ENCODE measurements around the gene DNAH7. TPM values are rescaled to one million over a fixed set of nuclear protein-coding genes. Genes with fewer than 3 reads are reported as not detected.
"Not testable (repeated sequence)": the region's sequence is repeated elsewhere in the genome, so short reads cannot be mapped to it uniquely, and the experiment has no call there.

Gene DNAH7
- total RNA-seq, 1 experiment from 2014 or later, result 0.92 TPM

- no peak for DNase-seq (ENCODE audit: extremely low read depth, low read depth)
These were observed 82.9 kb downstream of the DNAH7 start for GRCh38 chr2:195985741-195986140.

- DNase-seq (ENCODE audit: extremely low read depth, low read depth), result no peak
These were observed 83.5 kb downstream of the DNAH7 start for GRCh38 chr2:195984923-195985726.

- no peak for DNase-seq (ENCODE audit: extremely low read depth, low read depth)
These were observed 101.3 kb downstream of the DNAH7 start for GRCh38 chr2:195967336-195967735.

DNA sequence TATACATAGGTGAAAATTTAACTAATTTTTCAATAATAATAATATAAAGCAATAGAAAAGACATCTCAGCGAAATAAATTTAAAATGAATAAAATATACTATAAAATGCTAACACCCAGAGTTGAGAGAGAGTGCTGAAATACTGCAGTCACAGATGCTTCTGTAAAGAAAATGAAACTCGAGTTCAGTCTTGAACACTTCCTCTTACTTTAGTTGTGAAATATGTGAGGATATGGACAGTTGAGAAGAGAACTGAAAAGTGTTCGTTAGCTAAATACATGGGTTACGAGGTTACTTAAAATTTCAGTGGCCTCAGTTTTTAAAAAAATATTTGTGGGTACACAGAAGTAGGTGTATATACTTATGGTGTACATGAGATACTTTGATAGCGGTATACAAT, 106.8 kb downstream of the DNAH7 start:
- DNase-seq (ENCODE audit: extremely low read depth, low read depth), result no peak

DNA sequence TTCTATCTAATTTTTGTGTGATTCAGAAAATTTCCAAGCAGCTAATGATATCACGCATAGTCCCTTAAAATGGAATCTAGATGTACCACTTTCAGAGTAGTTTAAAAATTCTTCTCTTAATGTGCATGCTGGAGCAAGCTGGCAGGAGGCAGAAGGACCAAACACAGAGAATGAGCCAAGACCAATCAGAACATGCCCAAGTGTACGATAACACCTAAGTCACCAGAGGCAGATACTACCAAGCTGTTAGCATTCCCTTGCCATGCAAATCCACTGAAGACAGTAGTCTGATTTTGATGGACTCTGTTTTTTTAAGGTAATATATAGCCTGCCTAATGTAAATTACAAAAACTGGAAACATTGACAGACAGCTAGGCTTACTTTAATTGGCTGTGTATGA, 109.3 kb downstream of the DNAH7 start:
- no peak for DNase-seq (ENCODE audit: extremely low read depth, low read depth)

DNA sequence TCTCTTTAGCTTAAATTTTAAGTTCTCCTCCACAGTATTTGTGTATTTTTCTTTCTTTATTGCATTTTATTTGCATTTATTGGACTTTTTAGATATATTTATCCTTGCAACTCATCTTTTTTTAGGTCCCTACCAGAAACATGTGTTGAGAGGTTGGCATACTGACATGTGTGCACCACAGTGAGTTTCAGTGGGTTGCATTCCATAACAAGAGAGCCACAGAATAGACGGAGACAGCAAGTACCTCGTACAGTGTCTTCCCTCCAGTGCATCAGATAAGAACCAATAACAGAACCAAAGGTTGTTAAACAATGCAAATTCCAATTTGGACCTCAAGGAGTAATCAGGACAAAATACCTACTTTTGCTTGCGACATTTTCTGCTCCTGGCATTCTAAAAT, 111.9 kb downstream of the DNAH7 start:
- no peak for DNase-seq (ENCODE audit: extremely low read depth, low read depth)

DNA sequence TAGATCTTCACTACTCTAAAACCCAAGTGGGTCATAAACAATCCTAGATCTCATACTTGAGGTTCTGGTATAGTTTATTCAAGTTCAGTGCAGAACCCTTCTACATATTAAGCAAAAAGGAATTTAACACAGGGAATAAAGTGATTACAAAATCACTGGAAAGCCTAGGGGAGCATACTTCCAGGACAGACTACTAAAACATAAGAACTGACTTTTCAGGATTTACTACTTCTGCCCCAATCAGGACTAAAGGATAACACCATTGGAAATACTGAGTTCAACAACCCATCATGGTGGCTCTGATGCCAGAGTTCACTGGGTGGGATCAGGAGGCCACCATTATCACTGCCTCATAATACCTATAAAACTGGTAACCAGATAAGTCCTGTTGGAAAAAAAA, 123.6 kb downstream of the DNAH7 start:
- no peak for DNase-seq (ENCODE audit: extremely low read depth, low read depth)

DNA sequence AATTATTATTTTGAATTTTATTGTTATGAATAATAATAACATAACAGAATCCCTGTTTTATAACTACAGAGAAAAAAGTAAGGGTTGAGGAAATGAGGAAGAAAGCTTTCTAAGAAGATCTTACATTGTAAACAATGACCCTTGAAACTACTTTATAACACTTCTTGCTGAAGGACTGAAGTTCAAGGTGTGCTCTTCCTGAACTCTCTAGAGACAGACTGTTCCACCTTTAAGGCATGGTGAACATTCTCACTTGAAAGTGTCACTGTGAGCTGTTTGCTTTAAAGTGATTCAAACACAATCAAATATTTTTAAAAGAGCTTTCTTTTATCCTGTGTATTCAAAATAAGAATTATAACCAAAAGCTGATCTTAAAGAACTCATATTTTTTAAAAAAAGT, 131.5 kb downstream of the DNAH7 start:
- DNase-seq (ENCODE audit: extremely low read depth, low read depth), result no peak

DNA sequence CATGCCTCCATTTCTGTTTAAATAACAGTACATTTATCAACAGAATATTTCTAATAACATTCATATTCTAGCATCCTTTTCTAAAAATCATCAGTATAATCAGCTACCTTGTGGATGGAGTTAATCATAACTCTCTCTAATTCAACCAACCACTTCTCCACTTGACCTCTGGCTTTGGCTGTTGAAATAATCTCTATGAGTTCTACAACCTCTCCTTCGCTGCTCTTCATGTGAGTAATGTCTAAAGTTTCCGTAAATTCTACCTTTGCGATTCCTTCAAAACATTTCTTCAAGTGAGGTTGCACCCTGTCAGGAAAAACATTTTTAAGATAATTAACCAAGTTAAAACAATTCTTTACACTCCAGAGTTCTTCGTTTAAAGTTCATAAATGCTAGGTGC, 134.2 kb downstream of the DNAH7 start:
- no peak for DNase-seq (ENCODE audit: extremely low read depth, low read depth)

- DNase-seq (ENCODE audit: extremely low read depth, low read depth), result no peak
These were observed 139.1 kb downstream of the DNAH7 start for GRCh38 chr2:195929531-195929930.

DNA sequence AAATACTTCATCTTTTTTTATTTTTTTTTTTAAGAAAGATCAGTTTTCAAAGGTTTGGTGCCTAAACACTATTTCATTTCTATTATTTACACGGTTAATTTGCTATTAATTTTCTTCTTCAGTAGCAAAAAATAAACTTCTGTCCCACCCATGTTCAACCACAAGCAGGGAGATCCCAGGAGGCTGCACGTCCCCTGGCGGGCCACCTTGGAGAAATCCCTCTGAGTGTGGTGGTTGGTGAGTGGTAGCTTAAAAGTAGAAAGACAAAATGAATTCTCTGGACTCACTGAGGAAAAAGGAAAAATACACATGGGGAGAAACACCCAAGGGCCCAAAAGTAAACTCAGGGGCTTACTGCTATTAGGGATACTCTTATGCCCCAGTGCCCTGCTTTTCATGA, 143.5 kb downstream of the DNAH7 start:
- no peak for DNase-seq (ENCODE audit: extremely low read depth, low read depth)

DNA sequence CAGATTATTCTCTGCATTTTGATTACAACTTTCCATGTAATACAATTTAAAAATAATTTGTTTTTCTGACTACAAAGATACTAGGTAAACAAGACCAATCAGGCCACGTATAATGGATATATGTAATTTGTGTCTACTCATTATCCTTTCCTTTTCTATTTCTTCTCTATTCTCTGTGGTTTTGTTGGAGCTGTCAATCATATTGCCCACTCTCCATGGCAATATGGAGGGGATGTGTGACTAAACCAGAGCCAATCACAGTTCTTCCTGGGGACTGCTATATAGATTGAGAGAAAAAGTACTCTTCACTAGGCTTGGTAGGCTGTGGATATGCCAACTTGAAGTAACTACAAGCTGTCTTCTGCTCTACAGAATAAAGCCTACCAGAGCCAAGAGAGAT, 144.7 kb downstream of the DNAH7 start:
- no peak for DNase-seq (ENCODE audit: extremely low read depth, low read depth)

DNA sequence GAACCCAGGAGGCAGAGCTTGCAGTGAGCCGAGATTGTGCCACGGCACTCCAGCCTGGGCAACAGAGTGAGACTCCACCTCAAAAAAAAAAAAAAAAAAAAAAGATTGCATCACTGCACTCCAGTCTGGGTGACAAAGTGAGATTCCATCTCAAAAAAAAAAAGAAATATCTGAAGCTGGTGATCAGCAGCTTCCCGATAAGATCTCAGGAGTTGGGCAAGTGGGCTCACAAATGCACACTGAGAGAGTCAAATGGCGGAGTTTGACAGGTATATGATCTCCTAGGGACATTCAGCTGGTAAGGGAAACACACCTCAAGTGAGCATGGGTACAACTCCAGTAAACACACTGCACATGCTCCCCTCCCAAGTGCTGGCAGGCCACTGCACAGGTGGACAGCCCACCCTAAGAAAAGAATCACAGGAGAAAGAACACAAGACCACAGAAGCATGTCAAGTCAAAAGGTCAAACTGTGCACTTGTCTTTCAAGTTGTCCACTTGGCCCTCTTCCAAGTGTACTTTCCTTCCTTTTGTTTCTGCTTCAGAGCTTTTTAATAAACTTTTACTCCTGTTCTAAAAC, 151.5 kb downstream of the DNAH7 start:
- not testable (repeated sequence) for DNase-seq (ENCODE audit: extremely low read depth, low read depth)

- no peak for DNase-seq (ENCODE audit: extremely low read depth, low read depth)
These were observed 156.6 kb downstream of the DNAH7 start for GRCh38 chr2:195912079-195912478.

- no peak for DNase-seq (ENCODE audit: extremely low read depth, low read depth)
These were observed 158.1 kb downstream of the DNAH7 start for GRCh38 chr2:195910570-195910969.

GRCh38 chr2:195909926-195910325, 158.7 kb downstream of the DNAH7 start:
- DNase-seq (ENCODE audit: extremely low read depth, low read depth), result no peak

GRCh38 chr2:195907474-195907873, 161.2 kb downstream of the DNAH7 start:
- DNase-seq (ENCODE audit: extremely low read depth, low read depth), result no peak

DNA sequence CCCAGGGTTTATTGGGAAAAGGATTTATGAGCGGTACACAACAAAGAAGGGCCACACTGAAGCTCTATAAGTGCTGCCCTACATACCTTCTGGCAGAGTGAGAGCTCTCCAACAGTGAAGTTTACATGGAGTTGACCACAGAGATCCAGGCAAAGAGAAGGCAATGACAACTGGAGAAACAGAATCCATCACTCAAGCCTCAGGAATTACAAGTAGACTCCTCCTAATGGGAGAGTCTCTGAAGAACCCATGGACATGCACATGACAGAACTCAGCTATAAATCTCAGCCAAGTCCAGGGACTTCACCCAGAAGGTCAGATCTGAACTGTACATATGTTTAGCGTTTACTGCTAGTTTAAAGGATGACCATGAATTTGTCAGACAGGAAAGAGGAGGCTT, 164.7 kb downstream of the DNAH7 start:
- DNase-seq (ENCODE audit: extremely low read depth, low read depth), result no peak

DNA sequence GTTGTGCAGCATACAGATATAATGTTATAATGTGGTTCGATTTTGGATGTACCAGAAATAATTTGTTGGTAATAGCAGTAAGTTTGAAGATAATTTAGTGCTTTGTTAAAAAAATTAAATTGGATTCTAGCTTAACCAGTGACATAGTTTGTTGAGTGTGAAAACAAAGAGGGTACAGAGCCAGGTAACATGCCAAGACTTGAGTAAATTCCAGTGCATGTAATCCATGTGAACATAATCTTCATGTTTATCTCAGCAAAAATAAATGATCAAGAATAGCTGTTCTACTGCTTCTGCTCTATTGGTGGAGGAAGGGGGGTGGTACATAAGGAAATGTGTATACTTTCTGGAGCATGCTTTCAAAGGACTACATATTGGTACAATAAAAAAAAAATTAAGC, 165.8 kb downstream of the DNAH7 start:
- DNase-seq (ENCODE audit: extremely low read depth, low read depth), result no peak

DNA sequence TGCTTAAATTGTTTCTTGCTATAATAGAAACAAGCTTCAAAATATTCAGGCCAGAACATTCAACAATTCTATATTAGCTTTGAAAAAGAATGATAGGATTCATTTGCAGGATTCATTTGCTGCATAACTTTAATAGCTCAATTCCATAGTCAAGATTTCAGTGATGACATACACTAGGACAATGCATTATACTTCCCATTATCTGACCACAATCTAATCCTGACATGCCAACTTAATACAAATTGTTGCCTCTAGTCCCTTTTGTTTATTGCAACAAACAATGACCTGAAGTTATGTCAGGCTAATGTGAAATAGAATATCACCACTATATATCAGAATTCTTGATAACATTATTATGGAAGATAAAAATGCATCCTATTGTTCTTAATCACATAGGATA, 169.4 kb downstream of the DNAH7 start:
- DNase-seq (ENCODE audit: extremely low read depth, low read depth), result no peak

GRCh38 chr2:195898505-195899191, 170.0 kb downstream of the DNAH7 start:
- DNase-seq (ENCODE audit: extremely low read depth, low read depth), result peak; percentile 3

GRCh38 chr2:195891081-195891480, 177.6 kb downstream of the DNAH7 start:
- no peak for DNase-seq (ENCODE audit: extremely low read depth, low read depth)
